ENCODE data around the gene TBL1X. TPM values are rescaled to one million over a fixed set of nuclear protein-coding genes. Genes with fewer than 3 reads are reported as not detected.
"Not testable (repeated sequence)": the region's sequence is repeated elsewhere in the genome, so short reads cannot be mapped to it uniquely, and the experiment has no call there.

Gene TBL1X
- total RNA-seq, 1 experiment from 2014 or later: 31.9 TPM

DNA sequence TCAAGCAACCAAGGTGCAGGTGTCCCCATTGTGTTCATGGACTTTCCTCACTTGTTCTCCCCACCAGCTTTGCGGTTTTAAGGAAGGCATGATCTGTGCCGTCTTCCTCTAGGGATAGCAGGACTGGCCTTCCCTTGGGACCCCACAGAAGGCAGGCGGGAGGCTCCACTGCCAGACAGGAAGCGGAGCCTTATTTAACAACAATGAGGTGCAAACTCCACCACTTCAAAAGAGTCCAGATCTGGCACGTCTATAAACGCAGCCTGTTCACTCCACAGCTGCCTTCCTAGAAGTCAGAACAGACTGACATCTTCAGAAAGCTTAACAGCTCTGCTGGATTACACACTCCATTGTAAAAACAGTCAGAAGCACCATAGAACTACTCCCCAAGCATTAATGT lies 302.5 kb downstream of the TBL1X start:
- intact Hi-C loops (cut with micrococcal nuclease): no loop called here
- Histone ChIP-seq H2AFZ (ENCODE audit: low read length) (no peak overlapping the region), H3K4me2 (ENCODE audit: low read length) (no peak overlapping the region), H3K9me2 (replicated peaks; ENCODE audit: low read length) (no peaks in the 10 kb centered on the region), H3K27ac (ENCODE audit: low read length) (no peak overlapping the region), H3K79me2 (ENCODE audit: low read length) (no peaks in the 10 kb centered on the region), H3K4me3 (ENCODE audit: low read length) (no peak overlapping the region), H4K20me1 (ENCODE audit: low read length) (no peaks in the 10 kb centered on the region), H3K27me3 (ENCODE audit: low read length) (no peaks in the 10 kb centered on the region), H3K9ac (ENCODE audit: low read length) (no peak overlapping the region), H3K9me3 (ENCODE audit: low read length) (no peaks in the 10 kb centered on the region), H3K36me3 (ENCODE audit: low read depth, low read length) (no peaks in the 10 kb centered on the region), H3K4me1 (ENCODE audit: insufficient read depth, low read length) (peaks cover 8% of the 10 kb centered on the region), H3F3A (ENCODE audit: low read length, unreplicated experiment) (no peaks in the 10 kb centered on the region)
- no TSS peak for BruUV-seq (replicated peaks)
- ATAC-seq (no peak), DNase-seq (no peak)
- ChIA-PET POLR2A (ENCODE audit: unreplicated experiment) (no interaction called here), CTCF (no interaction called here)
- TF ChIP-seq EZH2 (IDR thresholded peaks at IDR 0.05; ENCODE audit: low read length, unreplicated experiment): no peak
- TF ChIP-seq, protein P1, sequence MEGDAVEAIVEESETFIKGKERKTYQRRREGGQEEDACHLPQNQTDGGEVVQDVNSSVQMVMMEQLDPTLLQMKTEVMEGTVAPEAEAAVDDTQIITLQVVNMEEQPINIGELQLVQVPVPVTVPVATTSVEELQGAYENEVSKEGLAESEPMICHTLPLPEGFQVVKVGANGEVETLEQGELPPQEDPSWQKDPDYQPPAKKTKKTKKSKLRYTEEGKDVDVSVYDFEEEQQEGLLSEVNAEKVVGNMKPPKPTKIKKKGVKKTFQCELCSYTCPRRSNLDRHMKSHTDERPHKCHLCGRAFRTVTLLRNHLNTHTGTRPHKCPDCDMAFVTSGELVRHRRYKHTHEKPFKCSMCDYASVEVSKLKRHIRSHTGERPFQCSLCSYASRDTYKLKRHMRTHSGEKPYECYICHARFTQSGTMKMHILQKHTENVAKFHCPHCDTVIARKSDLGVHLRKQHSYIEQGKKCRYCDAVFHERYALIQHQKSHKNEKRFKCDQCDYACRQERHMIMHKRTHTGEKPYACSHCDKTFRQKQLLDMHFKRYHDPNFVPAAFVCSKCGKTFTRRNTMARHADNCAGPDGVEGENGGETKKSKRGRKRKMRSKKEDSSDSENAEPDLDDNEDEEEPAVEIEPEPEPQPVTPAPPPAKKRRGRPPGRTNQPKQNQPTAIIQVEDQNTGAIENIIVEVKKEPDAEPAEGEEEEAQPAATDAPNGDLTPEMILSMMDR (conservative IDR thresholded peaks at IDR 0.05; ENCODE audit: low read depth, low read length): no peak
- TF ChIP-seq EZH2phosphoT487 (IDR thresholded peaks at IDR 0.05; ENCODE audit: borderline replicate concordance, low read length): no peak

DNA sequence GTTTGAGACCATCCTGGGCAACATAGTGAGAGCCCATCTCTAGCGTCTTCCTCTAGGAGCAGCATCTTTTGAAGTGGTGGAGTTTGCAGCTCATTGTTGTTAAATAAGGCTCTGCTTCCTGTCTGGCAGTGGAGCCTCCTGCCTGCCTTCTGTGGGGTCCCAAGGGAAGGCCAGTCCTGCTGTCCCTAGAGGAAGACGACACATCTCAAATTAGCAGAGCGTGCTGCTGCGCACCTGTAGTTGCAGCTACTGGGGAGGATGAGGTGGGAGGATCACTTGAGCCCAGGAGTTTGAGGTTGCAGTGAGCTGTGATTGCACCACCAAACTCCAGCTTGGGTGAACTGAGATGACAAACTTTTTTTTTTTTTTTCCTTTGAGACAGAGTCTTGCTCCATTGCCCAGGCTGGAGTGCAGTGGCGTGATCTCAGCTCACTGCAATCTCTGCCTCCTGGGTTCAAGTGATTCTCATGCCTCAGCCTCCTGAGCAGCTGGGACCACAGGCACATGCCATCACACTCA lies 303.5 kb downstream of the TBL1X start:
- H3K4me1 ChIP-seq (ENCODE audit: insufficient read depth, low read length); H3K9me3 ChIP-seq (ENCODE audit: low read length); CTCF ChIA-PET; H3K4me2 ChIP-seq (ENCODE audit: low read length); ATAC-seq; H3K9ac ChIP-seq (ENCODE audit: low read length); POLR2A ChIA-PET (ENCODE audit: unreplicated experiment); H3F3A ChIP-seq (ENCODE audit: low read length, unreplicated experiment); DNase-seq; H3K4me3 ChIP-seq (ENCODE audit: low read length); H2AFZ ChIP-seq (ENCODE audit: low read length); H3K9me2 ChIP-seq (replicated peaks; ENCODE audit: low read length); intact Hi-C loops (cut with micrococcal nuclease); H3K36me3 ChIP-seq (ENCODE audit: low read depth, low read length); BruUV-seq (replicated peaks); H4K20me1 ChIP-seq (ENCODE audit: low read length); H3K27me3 ChIP-seq (ENCODE audit: low read length); H3K27ac ChIP-seq (ENCODE audit: low read length); H3K79me2 ChIP-seq (ENCODE audit: low read length): not testable (repeated sequence)

DNA sequence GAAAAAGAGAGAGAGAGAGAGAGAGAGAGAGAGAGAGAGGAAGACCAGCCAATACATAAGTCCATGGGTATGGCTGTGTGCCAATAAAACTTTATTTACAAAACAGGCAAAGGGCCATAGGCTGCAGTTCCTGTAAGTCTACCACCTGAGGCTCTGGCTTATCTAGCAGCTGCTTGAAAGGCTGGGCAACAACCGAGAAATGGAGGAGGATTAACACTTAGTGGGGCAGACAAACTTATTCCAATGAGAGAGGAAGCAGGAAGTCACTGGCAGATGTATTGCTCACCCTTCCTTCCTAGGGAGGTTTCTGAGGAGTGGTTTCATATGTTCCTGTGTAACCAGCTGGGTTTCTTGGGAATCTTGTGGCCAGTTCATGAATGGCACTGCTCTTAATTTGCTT lies 305.5 kb downstream of the TBL1X start:
- Histone ChIP-seq H3K9me3 (ENCODE audit: low read length) (no peaks in the 10 kb centered on the region), H3K9ac (ENCODE audit: low read length) (no peak overlapping the region), H3K4me2 (ENCODE audit: low read length) (peak overlapping the region; percentile 36; the same call in 1 of the 2 replicates), H3K9me2 (replicated peaks; ENCODE audit: low read length) (no peaks in the 10 kb centered on the region), H3K79me2 (ENCODE audit: low read length) (no peaks in the 10 kb centered on the region), H3K4me3 (ENCODE audit: low read length) (no peak overlapping the region), H4K20me1 (ENCODE audit: low read length) (no peaks in the 10 kb centered on the region), H2AFZ (ENCODE audit: low read length) (peak overlapping the region; percentile 65; the same call in 1 of the 2 replicates), H3K4me1 (ENCODE audit: insufficient read depth, low read length) (peaks cover 8% of the 10 kb centered on the region), H3K36me3 (ENCODE audit: low read depth, low read length) (no peaks in the 10 kb centered on the region), H3K27ac (ENCODE audit: low read length) (peak overlapping the region; percentile 8; the same call in 1 of the 2 replicates), H3F3A (ENCODE audit: low read length, unreplicated experiment) (no peaks in the 10 kb centered on the region), H3K27me3 (ENCODE audit: low read length) (no peaks in the 10 kb centered on the region)
- intact Hi-C loops (cut with micrococcal nuclease): no loop called here
- no peak for TF ChIP-seq EZH2 (IDR thresholded peaks at IDR 0.05; ENCODE audit: low read length, unreplicated experiment)
- TF ChIP-seq, protein P1 (conservative IDR thresholded peaks at IDR 0.05; ENCODE audit: low read depth, low read length): no peak
- no peak for TF ChIP-seq EZH2phosphoT487 (IDR thresholded peaks at IDR 0.05; ENCODE audit: borderline replicate concordance, low read length)
- ATAC-seq (peak; percentile 68), DNase-seq (peak; percentile 58)
- POLR2A ChIA-PET (ENCODE audit: unreplicated experiment): no interaction called here
- CTCF ChIA-PET: no interaction called here
- no TSS peak for BruUV-seq (replicated peaks)
